OCI-LY1 (cell line): Measurements from ENCODE around the gene MED22.

Source experiments
- H2AFZ ChIP-seq: fragments of 200-600 bp; sonication (generic), shearing (Covaris generic); 2 replicates; pipeline ENCODE4 v1.6.0; 2014; ENCODE audit warnings: antibody characterized with exemption, mild to moderate bottlenecking, low read length
- H3F3A ChIP-seq: fragments of 200-600 bp; sonication (generic), shearing (Covaris generic); 2 replicates; pipeline ENCODE4 v1.6.0; 2014; ENCODE audit warnings: mild to moderate bottlenecking, antibody characterized with exemption, low read length, moderate library complexity; ENCODE audit not compliant: insufficient read depth
- H3K27ac ChIP-seq: fragments of 200-600 bp; sonication (generic); 2 replicates; pipeline ENCODE4 v1.5.1; 2014; ENCODE audit warnings: low read length, mixed run types, mild to moderate bottlenecking, low read depth; ENCODE audit not compliant: poor library complexity, severe bottlenecking
- H3K27me3 ChIP-seq: fragments of 200-600 bp; sonication (generic); 2 replicates; pipeline ENCODE4 v1.6.0; 2014; ENCODE audit warnings: antibody characterized with exemption, mild to moderate bottlenecking, low read length, moderate library complexity; ENCODE audit not compliant: insufficient read depth
- H3K36me3 ChIP-seq: fragments of 200-600 bp; sonication (generic); 2 replicates; pipeline ENCODE4 v1.6.1; 2014; ENCODE audit warnings: mild to moderate bottlenecking, antibody characterized with exemption, low read length, moderate library complexity, mixed read lengths; ENCODE audit not compliant: insufficient read depth
- H3K4me1 ChIP-seq: fragments of 200-600 bp; sonication (generic); 2 replicates; pipeline ENCODE4 v1.5.1; 2014; ENCODE audit warnings: mild to moderate bottlenecking, low read length, moderate library complexity; ENCODE audit not compliant: insufficient read depth, severe bottlenecking
- H3K4me2 ChIP-seq: fragments of 200-600 bp; sonication (generic), shearing (Covaris generic); 2 replicates; pipeline ENCODE4 v1.6.1; 2014; ENCODE audit warnings: low read length
- H3K4me3 ChIP-seq: fragments of 200-600 bp; sonication (generic); 2 replicates; pipeline ENCODE4 v1.5.1; 2014; ENCODE audit warnings: low read length, low read depth, mild to moderate bottlenecking, mixed read lengths; ENCODE audit not compliant: poor library complexity, severe bottlenecking
- H3K79me2 ChIP-seq: fragments of 200-600 bp; shearing (Covaris generic); 2 replicates; pipeline ENCODE4 v1.6.1; 2016; ENCODE audit warnings: mixed run types, low read length, mixed read lengths; ENCODE audit not compliant: insufficient read depth
- H3K9ac ChIP-seq: fragments of 200-600 bp; sonication (generic), shearing (Covaris generic); 2 replicates; pipeline ENCODE4 v1.6.1; 2014; ENCODE audit warnings: mild to moderate bottlenecking, low read length, mixed read lengths
- H3K9me2 ChIP-seq: fragments of 200-600 bp; sonication (generic), shearing (Covaris generic); 2 replicates; pipeline ENCODE4 v1.6.1; 2014; ENCODE audit warnings: low read depth, mild to moderate bottlenecking, low read length, mixed read lengths
- H3K9me3 ChIP-seq: fragments of 200-600 bp; shearing (Covaris generic); 2 replicates; pipeline ENCODE4 v1.6.1; 2014; ENCODE audit warnings: low read length, mixed read lengths
- H4K20me1 ChIP-seq: fragments of 200-600 bp; sonication (generic), shearing (Covaris generic); 2 replicates; pipeline ENCODE4 v1.6.0; 2016; ENCODE audit warnings: mild to moderate bottlenecking, low read length; ENCODE audit not compliant: insufficient read depth
- CTCF ChIP-seq: fragments of 200-600 bp; sonication (generic), shearing (Covaris generic); IDR thresholded peaks from 2 replicates; pipeline ENCODE4 v1.5.1; 2017; ENCODE audit warnings: mild to moderate bottlenecking, antibody characterized with exemption, low read length, moderate library complexity, mixed read lengths
- EZH2 ChIP-seq: fragments of 200-600 bp; sonication (generic), shearing (Covaris generic); IDR thresholded peaks from 2 replicates; pipeline ENCODE4 v1.8.0; 2017; ENCODE audit warnings: borderline replicate concordance, mixed run types, mild to moderate bottlenecking, antibody characterized with exemption, low read length, moderate library complexity, mixed read lengths

The MED22 gene

GRCh38 chr9:133351526-133351907 is 3.6 kb upstream of the MED22 start:
- Histone ChIP-seq H3K27ac (no peak overlapping the region), H4K20me1 (no peaks in the 10 kb centered on the region), H3K4me3 (no peak overlapping the region), H3K79me2 (peaks cover 13% of the 10 kb centered on the region), H3K9me3 (no peaks in the 10 kb centered on the region), H3K4me1 (peaks cover 40% of the 10 kb centered on the region), H3F3A (peaks cover 26% of the 10 kb centered on the region), H3K9ac (no peak overlapping the region), H3K36me3 (peaks cover 54% of the 10 kb centered on the region), H2AFZ (no peak overlapping the region), H3K27me3 (no peaks in the 10 kb centered on the region), H3K9me2 (no peaks in the 10 kb centered on the region), H3K4me2 (no peak overlapping the region)
- no peak for TF ChIP-seq EZH2
- no peak for TF ChIP-seq CTCF

- H3K79me2 ChIP-seq: peaks cover 13% of the 10 kb centered on the region
Observed at GRCh38 chr9:133349965-133350616, 2.2 kb upstream of the MED22 start.

GRCh38 chr9:133348718-133349573 is 1.0 kb upstream of the MED22 start:
- Histone ChIP-seq H3K4me3 (peak overlapping the region; percentile 98), H3K79me2 (peaks cover 13% of the 10 kb centered on the region), H3K27ac (peak overlapping the region; percentile 85), H3F3A (peaks cover 20% of the 10 kb centered on the region), H3K36me3 (peaks cover 76% of the 10 kb centered on the region), H3K9me3 (no peaks in the 10 kb centered on the region), H3K9ac (peak overlapping the region; percentile 100), H3K27me3 (no peaks in the 10 kb centered on the region), H3K9me2 (no peaks in the 10 kb centered on the region), H3K4me1 (peaks cover 31% of the 10 kb centered on the region), H2AFZ (no peak overlapping the region), H3K4me2 (peak overlapping the region; percentile 100), H4K20me1 (no peaks in the 10 kb centered on the region)
- TF ChIP-seq CTCF (no peak), EZH2 (no peak)

More at GRCh38 chr9:133349965-133350616, 2.2 kb upstream of the MED22 start:
- H3F3A ChIP-seq: peaks cover 22% of the 10 kb centered on the region
- H3K4me1 ChIP-seq: peaks cover 40% of the 10 kb centered on the region
- H3K4me2 ChIP-seq: peak overlapping the region; percentile 100
- H3K9me3 ChIP-seq: no peaks in the 10 kb centered on the region
- H3K4me3 ChIP-seq: peak overlapping the region; percentile 98
- H4K20me1 ChIP-seq: no peaks in the 10 kb centered on the region
- H3K9ac ChIP-seq: peak overlapping the region; percentile 100; the same call in 1 of the 2 replicates
- H3K9me2 ChIP-seq: no peaks in the 10 kb centered on the region
- no peak for TF ChIP-seq EZH2
- no peak for TF ChIP-seq CTCF
- no peak overlapping the region for H2AFZ ChIP-seq
- H3K36me3 ChIP-seq: peaks cover 65% of the 10 kb centered on the region
- H3K27me3 ChIP-seq: no peaks in the 10 kb centered on the region
- peak overlapping the region; percentile 85 for H3K27ac ChIP-seq
